ENCODE results near the gene RNF125. TPM values are rescaled to one million over a fixed set of nuclear protein-coding genes. Genes with fewer than 3 reads are reported as not detected.
A peak's percentile ranks its signal among the peaks of the same experiment; 100 is the strongest.

The RNF125 gene
- polyA plus RNA-seq, 4 donors = 8.6 to 21.5 (median 11.4) TPM

GRCh38 chr18:32095900-32096229 lies 77.2 kb downstream of the RNF125 start:
- peak; percentile 31 to 65 for DNase-seq
- 19 to 50% (median 41%) methylated on average over 4 of the region's 4 CpGs for WGBS, 3 donors
- Histone ChIP-seq H3K36me3 (ENCODE audit: control insufficient read depth in 3 of 3, insufficient read depth in 2 of 3, low read depth in 1 of 3, low read length in 3 of 3) (peaks cover 0 to 18% (median 4%) of the 10 kb centered on the region in 3 donors), H3K4me3 (ENCODE audit: low read depth in 1 of 3, low read length in 3 of 3) (no peak overlapping the region), H3K27me3 (ENCODE audit: control insufficient read depth in 3 of 3, insufficient read depth in 3 of 3, low read length in 3 of 3) (no peaks in the 10 kb centered on the region), H3K9me3 (ENCODE audit: control insufficient read depth in 2 of 2, insufficient read depth in 1 of 2, low read depth in 1 of 2, low read length in 1 of 2) (no peaks in the 10 kb centered on the region), H3K4me1 (ENCODE audit: control insufficient read depth in 3 of 3, insufficient read depth in 2 of 3, low read depth in 1 of 3, low read length in 2 of 3) (peaks cover 3 to 13% (median 3%) of the 10 kb centered on the region in 3 donors), H3K27ac (ENCODE audit: low read depth in 1 of 3, low read length in 2 of 3) (no peak overlapping the region)
- FAIRE-seq = no peak

GRCh38 chr18:32096946-32097345 lies 78.3 kb downstream of the RNF125 start:
- Histone ChIP-seq H3K4me3 (ENCODE audit: low read depth in 1 of 3, low read length in 3 of 3) (no peak overlapping the region), H3K36me3 (ENCODE audit: control insufficient read depth in 3 of 3, insufficient read depth in 2 of 3, low read depth in 1 of 3, low read length in 3 of 3) (peaks cover 0 to 21% (median 4%) of the 10 kb centered on the region in 3 donors), H3K27ac (ENCODE audit: low read depth in 1 of 3, low read length in 2 of 3) (no peak overlapping the region), H3K4me1 (ENCODE audit: control insufficient read depth in 3 of 3, insufficient read depth in 2 of 3, low read depth in 1 of 3, low read length in 2 of 3) (peaks cover 3 to 11% (median 3%) of the 10 kb centered on the region in 3 donors), H3K9me3 (ENCODE audit: control insufficient read depth in 2 of 2, insufficient read depth in 1 of 2, low read depth in 1 of 2, low read length in 1 of 2) (peaks cover 0 to 2% of the 10 kb centered on the region in 2 donors), H3K27me3 (ENCODE audit: control insufficient read depth in 3 of 3, insufficient read depth in 3 of 3, low read length in 3 of 3) (no peaks in the 10 kb centered on the region)
- 57 to 65% (median 62%) methylated on average over 2 of the region's 2 CpGs for WGBS, 3 donors
- no peak for FAIRE-seq
- no peak for DNase-seq

- no peaks in the 10 kb centered on the region for H3K4me1 ChIP-seq (ENCODE audit: control insufficient read depth in 3 of 3, insufficient read depth in 2 of 3, low read depth in 1 of 3, low read length in 2 of 3)
- no peak for FAIRE-seq
- H3K9me3 ChIP-seq (ENCODE audit: control insufficient read depth in 2 of 2, insufficient read depth in 1 of 2, low read depth in 1 of 2, low read length in 1 of 2) = peaks cover 0 to 3% of the 10 kb centered on the region in 2 donors
- no peaks in the 10 kb centered on the region for H3K27me3 ChIP-seq (ENCODE audit: control insufficient read depth in 3 of 3, insufficient read depth in 3 of 3, low read length in 3 of 3)
- WGBS, 3 donors = 57 to 80% (median 66%) methylated on average over 2 of the region's 2 CpGs
- H3K36me3 ChIP-seq (ENCODE audit: control insufficient read depth in 3 of 3, insufficient read depth in 2 of 3, low read depth in 1 of 3, low read length in 3 of 3) = peaks cover 0 to 23% (median 0%) of the 10 kb centered on the region in 3 donors
- H3K27ac ChIP-seq (ENCODE audit: low read depth in 1 of 3, low read length in 2 of 3) = no peak overlapping the region
- no peak for DNase-seq
- no peak overlapping the region for H3K4me3 ChIP-seq (ENCODE audit: low read depth in 1 of 3, low read length in 3 of 3)
These were observed 85.9 kb downstream of the RNF125 start for GRCh38 chr18:32104516-32104915.

- Histone ChIP-seq H3K9me3 (ENCODE audit: control insufficient read depth in 2 of 2, insufficient read depth in 1 of 2, low read depth in 1 of 2, low read length in 1 of 2) (no peaks in the 10 kb centered on the region), H3K4me3 (ENCODE audit: low read depth in 1 of 3, low read length in 3 of 3) (no peak overlapping the region), H3K36me3 (ENCODE audit: control insufficient read depth in 3 of 3, insufficient read depth in 2 of 3, low read depth in 1 of 3, low read length in 3 of 3) (peaks cover 2 to 29% (median 5%) of the 10 kb centered on the region in 3 donors), H3K27ac (ENCODE audit: low read depth in 1 of 3, low read length in 2 of 3) (no peak overlapping the region), H3K27me3 (ENCODE audit: control insufficient read depth in 3 of 3, insufficient read depth in 3 of 3, low read length in 3 of 3) (no peaks in the 10 kb centered on the region), H3K4me1 (ENCODE audit: control insufficient read depth in 3 of 3, insufficient read depth in 2 of 3, low read depth in 1 of 3, low read length in 2 of 3) (no peaks in the 10 kb centered on the region)
- FAIRE-seq = no peak
- WGBS, 3 donors = 92 to 95% (median 95%) methylated on average over 3 of the region's 3 CpGs
- no peak for DNase-seq
These were observed 91.4 kb downstream of the RNF125 start for GRCh38 chr18:32110005-32110404.

GRCh38 chr18:32111706-32112105 lies 93.1 kb downstream of the RNF125 start:
- WGBS, 3 donors = 70 to 75% (median 70%) methylated on average over 3 of the region's 3 CpGs

GRCh38 chr18:32112826-32113225 lies 94.2 kb downstream of the RNF125 start:
- FAIRE-seq (no peak), DNase-seq (no peak)
- WGBS, 3 donors = 92 to 93% (median 93%) methylated on average over 4 of the region's 4 CpGs
- no peaks in the 10 kb centered on the region for H3K27me3 ChIP-seq (ENCODE audit: control insufficient read depth in 3 of 3, insufficient read depth in 3 of 3, low read length in 3 of 3)
- no peaks in the 10 kb centered on the region for H3K9me3 ChIP-seq (ENCODE audit: control insufficient read depth in 2 of 2, insufficient read depth in 1 of 2, low read depth in 1 of 2, low read length in 1 of 2)
- H3K36me3 ChIP-seq (ENCODE audit: control insufficient read depth in 3 of 3, insufficient read depth in 2 of 3, low read depth in 1 of 3, low read length in 3 of 3) = peaks cover 5 to 34% (median 10%) of the 10 kb centered on the region in 3 donors
- no peak overlapping the region for H3K4me3 ChIP-seq (ENCODE audit: low read depth in 1 of 3, low read length in 3 of 3)
- H3K4me1 ChIP-seq (ENCODE audit: control insufficient read depth in 3 of 3, insufficient read depth in 2 of 3, low read depth in 1 of 3, low read length in 2 of 3) = no peaks in the 10 kb centered on the region
- H3K27ac ChIP-seq (ENCODE audit: low read depth in 1 of 3, low read length in 2 of 3) = no peak overlapping the region

More at GRCh38 chr18:32111706-32112105, 93.1 kb downstream of the RNF125 start:
- no peaks in the 10 kb centered on the region for H3K9me3 ChIP-seq (ENCODE audit: control insufficient read depth in 2 of 2, insufficient read depth in 1 of 2, low read depth in 1 of 2, low read length in 1 of 2)
- no peak overlapping the region for H3K27ac ChIP-seq (ENCODE audit: low read depth in 1 of 3, low read length in 2 of 3)
- peaks cover 2 to 35% (median 10%) of the 10 kb centered on the region in 3 donors for H3K36me3 ChIP-seq (ENCODE audit: control insufficient read depth in 3 of 3, insufficient read depth in 2 of 3, low read depth in 1 of 3, low read length in 3 of 3)
- H3K4me3 ChIP-seq (ENCODE audit: low read depth in 1 of 3, low read length in 3 of 3) = no peak overlapping the region
- no peaks in the 10 kb centered on the region for H3K27me3 ChIP-seq (ENCODE audit: control insufficient read depth in 3 of 3, insufficient read depth in 3 of 3, low read length in 3 of 3)
- no peaks in the 10 kb centered on the region for H3K4me1 ChIP-seq (ENCODE audit: control insufficient read depth in 3 of 3, insufficient read depth in 2 of 3, low read depth in 1 of 3, low read length in 2 of 3)
- FAIRE-seq (no peak), DNase-seq (no peak)

GRCh38 chr18:32114293-32114942 lies 95.8 kb downstream of the RNF125 start:
- Histone ChIP-seq H3K4me3 (ENCODE audit: low read depth in 1 of 3, low read length in 3 of 3) (no peak overlapping the region), H3K9me3 (ENCODE audit: control insufficient read depth in 2 of 2, insufficient read depth in 1 of 2, low read depth in 1 of 2, low read length in 1 of 2) (no peaks in the 10 kb centered on the region), H3K27me3 (ENCODE audit: control insufficient read depth in 3 of 3, insufficient read depth in 3 of 3, low read length in 3 of 3) (no peaks in the 10 kb centered on the region), H3K27ac (ENCODE audit: low read depth in 1 of 3, low read length in 2 of 3) (no peak overlapping the region), H3K4me1 (ENCODE audit: control insufficient read depth in 3 of 3, insufficient read depth in 2 of 3, low read depth in 1 of 3, low read length in 2 of 3) (no peaks in the 10 kb centered on the region), H3K36me3 (ENCODE audit: control insufficient read depth in 3 of 3, insufficient read depth in 2 of 3, low read depth in 1 of 3, low read length in 3 of 3) (peaks cover 5 to 39% (median 12%) of the 10 kb centered on the region in 3 donors)
- 93% methylated on average over 4 of the region's 4 CpGs for WGBS, 3 donors
- DNase-seq = no peak
- FAIRE-seq = no peak

- WGBS, 3 donors = 74 to 87% (median 78%) methylated on average over 5 of the region's 5 CpGs
- peak in 1 of 2 donors; percentile 13 for DNase-seq
- no peak overlapping the region for H3K27ac ChIP-seq (ENCODE audit: low read depth in 1 of 3, low read length in 2 of 3)
- H3K4me1 ChIP-seq (ENCODE audit: control insufficient read depth in 3 of 3, insufficient read depth in 2 of 3, low read depth in 1 of 3, low read length in 2 of 3) = no peaks in the 10 kb centered on the region
- H3K9me3 ChIP-seq (ENCODE audit: control insufficient read depth in 2 of 2, insufficient read depth in 1 of 2, low read depth in 1 of 2, low read length in 1 of 2) = no peaks in the 10 kb centered on the region
- no peaks in the 10 kb centered on the region for H3K27me3 ChIP-seq (ENCODE audit: control insufficient read depth in 3 of 3, insufficient read depth in 3 of 3, low read length in 3 of 3)
- no peak for FAIRE-seq
- H3K36me3 ChIP-seq (ENCODE audit: control insufficient read depth in 3 of 3, insufficient read depth in 2 of 3, low read depth in 1 of 3, low read length in 3 of 3) = peaks cover 2 to 35% (median 4%) of the 10 kb centered on the region in 3 donors
- H3K4me3 ChIP-seq (ENCODE audit: low read depth in 1 of 3, low read length in 3 of 3) = no peak overlapping the region
These were observed 103.4 kb downstream of the RNF125 start for GRCh38 chr18:32122039-32122438.

Measured in small intestine (tissue), 7 donors.